H1 (cell line): ENCODE measurements around the gene CARD11. TPM values are rescaled to one million over a fixed set of nuclear protein-coding genes. Genes with fewer than 3 reads are reported as not detected.

Source experiments
- CTCF ChIA-PET: fragments of 300-600 bp; sonication (Branson Sonifier 250); formaldehyde crosslinking; loops from one replicate; lab custom pipeline; 2021; ENCODE audit not compliant: partially characterized antibody; lab: Charles Lee
- POLR2A ChIA-PET: fragments of 300-600 bp; sonication (Branson Sonifier 250); formaldehyde crosslinking; loops from one replicate; lab custom pipeline; 2021; ENCODE audit warnings: inconsistent platforms; ENCODE audit not compliant: partially characterized antibody; lab: Charles Lee
- DNase-seq, 2 experiments: peaks; one replicate each; pipeline versions ENCODE4 v3.0.0 to v3.0.0-alpha.2; 2010 to 2022; ENCODE audit warnings: low spot score in 2 of 2, low read depth in 1 of 2, mixed read lengths in 1 of 2
- FAIRE-seq: peaks from 2 replicates; lab custom pipeline; 2011; peaks lifted over from hg19 to GRCh38; lab: Jason Lieb, UNC
- H2AFZ ChIP-seq: 2 replicates; pipeline ENCODE4 v1.8.1; 2012; ENCODE audit warnings: low read length, inconsistent platforms
- H2AK5ac ChIP-seq: 2 replicates; pipeline ENCODE4 v1.6.1; 2013; ENCODE audit warnings: low read depth, low read length
- H2BK120ac ChIP-seq: replicated peaks from 2 replicates; pipeline ENCODE3; 2013; ENCODE audit warnings: low read depth, low read length, inconsistent platforms
- H2BK12ac ChIP-seq: 2 replicates; pipeline ENCODE4 v1.6.1; 2013; ENCODE audit warnings: low read depth, low read length
- H2BK15ac ChIP-seq: 2 replicates; pipeline ENCODE4 v1.6.1; 2013; ENCODE audit warnings: low read length
- H2BK20ac ChIP-seq: 2 replicates; pipeline ENCODE4 v1.6.1; 2013; ENCODE audit warnings: low read length
- H2BK5ac ChIP-seq: 2 replicates; pipeline ENCODE4 v1.6.1; 2013; ENCODE audit warnings: low read depth, low read length
- H3K14ac ChIP-seq: 2 replicates; pipeline ENCODE4 v1.6.1; 2013; ENCODE audit warnings: inconsistent platforms; ENCODE audit not compliant: insufficient read length
- H3K18ac ChIP-seq: 2 replicates; pipeline ENCODE4 v1.6.1; 2013; ENCODE audit warnings: low read length; ENCODE audit errors: extremely low read depth
- H3K23ac ChIP-seq: 2 replicates; pipeline ENCODE4 v1.6.1; 2013; ENCODE audit warnings: inconsistent platforms; ENCODE audit not compliant: insufficient read length
- H3K23me2 ChIP-seq: 2 replicates; pipeline ENCODE4 v1.6.1; 2013; ENCODE audit warnings: low read depth, low read length
- H3K27ac ChIP-seq: 2 replicates; pipeline ENCODE4 v1.6.1; 2011; ENCODE audit warnings: low read depth, low read length, inconsistent platforms
- H3K27me3 ChIP-seq, 4 experiments: replicated peaks in 1 of 4; 1 replicate in 1 of 4; 2 replicates in 3 of 4; pipeline versions ENCODE4 v1.6.1 to v1.8.1; 2011 to 2013; ENCODE audit warnings: low read length in 3 of 4, mild to moderate bottlenecking in 3 of 4, inconsistent platforms in 2 of 4, mixed read lengths in 2 of 4, moderate library complexity in 1 of 4; ENCODE audit not compliant: control insufficient read depth in 3 of 4, insufficient read depth in 3 of 4; ENCODE audit errors: extremely low read depth in 1 of 4
- H3K36me3 ChIP-seq, 4 experiments: 2 replicates each; pipeline versions ENCODE4 v1.6.1 to v1.8.1; 2011 to 2013; ENCODE audit warnings: mild to moderate bottlenecking in 4 of 4, low read length in 3 of 4, moderate library complexity in 2 of 4, control low read depth in 1 of 4, inconsistent platforms in 1 of 4; ENCODE audit not compliant: insufficient read depth in 4 of 4, control insufficient read depth in 2 of 4
- H3K4ac ChIP-seq: replicated peaks from 2 replicates; pipeline ENCODE3; 2013; ENCODE audit warnings: low read length, low read depth, mixed read lengths, inconsistent platforms; ENCODE audit not compliant: insufficient read length
- H3K4me1 ChIP-seq, 4 experiments: replicated peaks in 1 of 4; 1 replicate in 1 of 4; 2 replicates in 3 of 4; pipeline versions ENCODE4 v1.6.1 to v1.8.1; 2011 to 2013; ENCODE audit warnings: low read length in 3 of 4, inconsistent platforms in 2 of 4, mixed read lengths in 1 of 4; ENCODE audit not compliant: insufficient read depth in 4 of 4, control insufficient read depth in 3 of 4
- H3K4me2 ChIP-seq, 2 experiments: 2 replicates each; pipeline versions ENCODE4 v1.6.1 to v1.8.1; 2011 to 2013; ENCODE audit warnings: low read depth in 2 of 2, low read length in 2 of 2, control low read depth in 1 of 2, inconsistent platforms in 1 of 2, mild to moderate bottlenecking in 1 of 2; ENCODE audit not compliant: insufficient read depth in 1 of 2
- H3K4me3 ChIP-seq, 4 experiments: fragments of 200-600, 300-600 bp in 1 of 4; sonication (generic), shearing (Covaris generic), sonication (Bioruptor Twin) in 1 of 4; 2 replicates each; pipeline versions ENCODE4 v1.5.1 to v1.8.1; 2011 to 2016; ENCODE audit warnings: low read length in 4 of 4, low read depth in 3 of 4, control low read depth in 2 of 4, inconsistent platforms in 2 of 4, mild to moderate bottlenecking in 2 of 4, mixed read lengths in 1 of 4, moderate library complexity in 1 of 4; ENCODE audit not compliant: insufficient read depth in 2 of 4; ENCODE audit errors: extremely low read depth in 1 of 4
- H3K56ac ChIP-seq: replicated peaks from 2 replicates; pipeline ENCODE3; 2013; ENCODE audit warnings: low read depth, mild to moderate bottlenecking, mixed read lengths, low read length, inconsistent platforms; ENCODE audit not compliant: insufficient read length
- H3K79me1 ChIP-seq: 2 replicates; pipeline ENCODE4 v1.6.1; 2013; ENCODE audit warnings: low read depth, low read length, control low read depth
- H3K79me2 ChIP-seq, 2 experiments: 2 replicates each; pipeline versions ENCODE4 v1.6.1 to v1.8.1; 2012 to 2013; ENCODE audit warnings: low read length in 2 of 2, mild to moderate bottlenecking in 2 of 2, inconsistent platforms in 1 of 2; ENCODE audit not compliant: insufficient read depth in 2 of 2, control insufficient read depth in 1 of 2
- H3K9ac ChIP-seq, 4 experiments: replicated peaks in 1 of 4; 1 replicate in 1 of 4; 2 replicates in 3 of 4; pipeline versions ENCODE4 v1.6.1 to v1.8.1; 2011 to 2013; ENCODE audit warnings: low read depth in 3 of 4, low read length in 3 of 4, control low read depth in 2 of 4, mild to moderate bottlenecking in 2 of 4, moderate library complexity in 2 of 4, inconsistent platforms in 1 of 4; ENCODE audit errors: extremely low read depth in 1 of 4
- H3K9me3 ChIP-seq, 2 experiments: 2 replicates each; pipeline versions ENCODE4 v1.6.1 to v1.8.1; 2012 to 2013; ENCODE audit warnings: mild to moderate bottlenecking in 2 of 2, moderate library complexity in 2 of 2, control low read depth in 1 of 2, inconsistent platforms in 1 of 2, low read depth in 1 of 2, low read length in 1 of 2, mixed read lengths in 1 of 2; ENCODE audit not compliant: insufficient read depth in 2 of 2
- H4K20me1 ChIP-seq, 2 experiments: replicated peaks in 1 of 2; 2 replicates each; pipeline versions ENCODE3 to v1.8.1; 2011 to 2013; ENCODE audit warnings: inconsistent platforms in 2 of 2, low read length in 2 of 2, mild to moderate bottlenecking in 1 of 2; ENCODE audit not compliant: insufficient read depth in 2 of 2, control insufficient read depth in 1 of 2
- H4K5ac ChIP-seq: 2 replicates; pipeline ENCODE4 v1.6.1; 2013; ENCODE audit warnings: low read length, low read depth, mixed read lengths, inconsistent platforms; ENCODE audit not compliant: insufficient read length
- H4K8ac ChIP-seq: 2 replicates; pipeline ENCODE4 v1.8.0; 2013; ENCODE audit warnings: mild to moderate bottlenecking, moderate library complexity, low read length, inconsistent platforms; ENCODE audit not compliant: insufficient read depth; ENCODE audit errors: extremely low read depth
- H4K91ac ChIP-seq: replicated peaks from 2 replicates; pipeline ENCODE3; 2013; ENCODE audit warnings: low read length, mixed read lengths, inconsistent platforms; ENCODE audit not compliant: insufficient read length
- EGR1 ChIP-seq: IDR thresholded peaks from 2 replicates; pipeline ENCODE4 v1.6.1; 2011; ENCODE audit warnings: low read depth, low read length, borderline replicate concordance
- GTF2F1 ChIP-seq: IDR thresholded peaks from 2 replicates; pipeline ENCODE4 v1.6.1; 2012; ENCODE audit warnings: low read depth, low read length, improper control_type of control experiment, borderline replicate concordance
- POLR2A ChIP-seq, 2 experiments: IDR thresholded peaks; 1 replicate in 1 of 2; 2 replicates in 1 of 2; pipeline ENCODE4 v1.6.1; 2011; ENCODE audit warnings: low read depth in 2 of 2, low read length in 2 of 2, mild to moderate bottlenecking in 2 of 2; ENCODE audit errors: control extremely low read depth in 1 of 2
- SP1 ChIP-seq: IDR thresholded peaks from 2 replicates; pipeline ENCODE4 v1.6.1; 2011; ENCODE audit warnings: low read depth, low read length
- USF2 ChIP-seq: IDR thresholded peaks from 2 replicates; pipeline ENCODE4 v1.6.1; 2011; ENCODE audit warnings: low read length, improper control_type of control experiment
- ZNF274 ChIP-seq: IDR thresholded peaks from 2 replicates; pipeline ENCODE4 v1.7.0; 2012; ENCODE audit warnings: low read length, borderline replicate concordance; ENCODE audit errors: extremely low read depth
- WGBS, 2 experiments: shearing (Covaris generic) in 1 of 2; methylation state at CpG; one replicate each; pipeline versions ENCODE4 v1.1.6 to v1.1.7; 2013 to 2015; ENCODE audit warnings: low lambda C conversion rate in 2 of 2, mixed read lengths in 2 of 2, inconsistent platforms in 1 of 2, low coverage in 1 of 2, missing lambda C conversion rate in 1 of 2; ENCODE audit not compliant: insufficient replicate concordance in 2 of 2, insufficient coverage in 1 of 2, insufficient read length in 1 of 2; ENCODE audit errors: extremely low coverage in 1 of 2, missing lambda C conversion rate in 1 of 2; 5-methylcytosine and 5-hydroxymethylcytosine counted together
- polyA plus RNA-seq, 7 experiments: library from polyadenylated mRNA; depleted of rRNA in 3 of 7; stranded (reverse) in 5 of 7; unstranded in 2 of 7; fragments of >200 nt in 5 of 7; fragments of 200-250 nt in 2 of 7; gene quantifications; 1 replicate in 5 of 7; 2 replicates in 1 of 7; 4 replicates in 1 of 7; pipeline versions ENCODE4 v1.2.1 to v1.2.3, GENCODE V29; 2011 to 2013; ENCODE audit warnings: missing spikeins in 2 of 7, mixed read lengths in 2 of 7
- total RNA-seq: library from RNA; stranded (reverse); fragmentation: NEBNext Ultra II Directional; extraction: Animal tissue kit (Norgen Biotek cat#: 25700); gene quantifications from 2 replicates; pipeline ENCODE4 v1.2.1, GENCODE V29; 2021

CARD11 gene
- total and polyA plus RNA-seq, 2 of the 8 experiments (the other 6 are each of a cell fraction or from before 2014, with no cell fraction given) = 12.6 to 29.8 TPM

DNA sequence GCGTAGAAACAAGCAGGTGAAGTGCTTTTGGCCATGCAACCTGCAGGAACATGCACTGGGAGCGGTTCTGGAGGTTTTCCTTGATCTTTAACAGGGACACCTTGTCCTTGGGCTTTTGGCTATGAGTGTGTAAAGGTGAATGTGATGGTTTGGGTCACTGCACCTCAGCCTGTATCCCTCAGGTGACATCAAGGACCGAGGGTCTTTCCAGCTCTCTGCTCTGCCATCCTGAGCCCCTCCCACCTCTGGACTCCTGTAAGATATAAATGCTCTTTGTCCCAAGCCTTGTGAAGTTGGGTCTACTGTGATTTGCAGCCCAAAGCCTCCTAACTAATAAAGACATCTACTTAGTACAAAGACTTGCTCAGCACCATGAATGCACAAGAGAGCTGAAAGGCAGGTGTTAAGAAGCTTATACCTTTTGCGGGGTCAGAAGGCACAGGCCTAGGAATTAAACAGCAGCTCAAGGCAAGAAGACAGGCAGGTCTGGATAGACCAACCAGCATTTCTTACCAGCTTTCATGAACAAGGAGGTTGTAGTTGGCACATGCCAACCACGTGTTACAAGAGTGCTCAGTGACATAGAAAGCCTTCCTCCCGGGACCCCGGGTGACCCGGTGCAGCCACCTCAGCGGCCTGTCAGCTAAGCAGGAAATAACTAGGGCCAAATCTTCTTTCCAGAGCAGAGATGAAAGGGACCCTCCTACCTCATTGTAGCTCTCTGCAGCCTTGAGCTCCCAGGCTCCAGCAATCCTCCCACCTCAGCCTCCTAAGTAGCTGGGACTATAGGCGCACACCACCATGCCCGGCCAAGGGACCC is 89.9 kb downstream of the CARD11 start:
- Histone ChIP-seq H2BK12ac (no peak overlapping the region), H3K23ac (no peak overlapping the region), H2BK15ac (no peak overlapping the region)
- CTCF ChIA-PET = interaction anchor here (0.5 to 2.4 kb wide), 5 partner anchors 10 to 112 kb away, joined by 3 to 8 read pairs (median 5); no protein-coding TSS in a partner anchor
- TF ChIP-seq GTF2F1 (no peak), USF2 (no peak), ZNF274 (no peak), SP1 (no peak), EGR1 (no peak), POLR2A (IDR thresholded peaks at IDR 0.05; ENCODE audit: control extremely low read depth in 1 of 2, low read depth in 2 of 2, low read length in 2 of 2) (no peak)
- TF ChIP-seq, all 59 proteins: peak for 0
- Histone ChIP-seq H2AFZ (no peak overlapping the region), H3K14ac (no peak overlapping the region), H3K79me1 (no peaks in the 10 kb centered on the region), H2BK5ac (no peak overlapping the region), H4K5ac (no peak overlapping the region), H3K79me2 (no peaks in the 10 kb centered on the region), H2BK20ac (no peak overlapping the region), H4K8ac (no peak overlapping the region), H3K4me2 (no peak overlapping the region), H4K20me1 (no peaks in the 10 kb centered on the region), H3K4ac (no peak overlapping the region), H3K9ac (no peak overlapping the region), H3K18ac (no peak overlapping the region), H3K23me2 (no peaks in the 10 kb centered on the region), H3K56ac (no peak overlapping the region), H2AK5ac (no peak overlapping the region), H3K27me3 (no peaks in the 10 kb centered on the region), H3K9me3 (peaks cover 0 to 14% of the 10 kb centered on the region in 2 experiments; a peak in 3 of 4 replicates), H4K91ac (no peak overlapping the region), H2BK120ac (no peak overlapping the region), H3K36me3 (no peaks in the 10 kb centered on the region), H3K4me3 (no peak overlapping the region), H3K27ac (no peak overlapping the region), H3K4me1 (no peaks in the 10 kb centered on the region)
- no peak for DNase-seq
- 92% methylated on average over 11 of the region's 11 CpGs; no CpG with 5 or more reads in 1 of the 2 experiments for WGBS, 2 experiments
- POLR2A ChIA-PET = interaction anchor here (1.1 kb wide), 1 partner anchor 16 kb away, joined by 3 read pairs; no protein-coding TSS in a partner anchor
- FAIRE-seq = no peak
